NCI-H1436 (cell line): ENCODE results near the gene CCNY.
"Not testable (repeated sequence)": the region's sequence is repeated elsewhere in the genome, so short reads cannot be mapped to it uniquely, and the experiment has no call there.

ENCODE experiments used
- DNase-seq: peaks from one replicate; lab custom pipeline; 2025; lab: John Stamatoyannopoulos, UW

CCNY gene

DNA sequence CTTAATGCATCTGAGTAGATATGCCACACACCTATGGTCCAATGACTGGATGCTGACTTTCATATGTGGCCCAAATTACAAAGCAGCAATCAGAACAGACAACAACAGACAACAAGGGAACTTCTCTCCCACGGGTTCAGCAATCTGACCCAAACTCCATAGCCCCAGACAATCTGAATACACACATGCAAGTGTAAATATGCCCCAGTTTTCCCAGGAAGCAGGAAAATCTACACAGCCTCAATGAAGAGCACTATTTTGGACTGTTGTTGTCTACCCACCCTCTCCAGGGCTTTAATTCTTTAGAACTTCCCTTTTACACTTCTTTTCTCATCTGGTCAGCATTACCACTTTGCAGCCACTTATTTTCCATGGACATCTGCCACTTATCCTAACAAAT is 2.0 kb upstream of the CCNY start:
- DNase-seq: no peak

DNA sequence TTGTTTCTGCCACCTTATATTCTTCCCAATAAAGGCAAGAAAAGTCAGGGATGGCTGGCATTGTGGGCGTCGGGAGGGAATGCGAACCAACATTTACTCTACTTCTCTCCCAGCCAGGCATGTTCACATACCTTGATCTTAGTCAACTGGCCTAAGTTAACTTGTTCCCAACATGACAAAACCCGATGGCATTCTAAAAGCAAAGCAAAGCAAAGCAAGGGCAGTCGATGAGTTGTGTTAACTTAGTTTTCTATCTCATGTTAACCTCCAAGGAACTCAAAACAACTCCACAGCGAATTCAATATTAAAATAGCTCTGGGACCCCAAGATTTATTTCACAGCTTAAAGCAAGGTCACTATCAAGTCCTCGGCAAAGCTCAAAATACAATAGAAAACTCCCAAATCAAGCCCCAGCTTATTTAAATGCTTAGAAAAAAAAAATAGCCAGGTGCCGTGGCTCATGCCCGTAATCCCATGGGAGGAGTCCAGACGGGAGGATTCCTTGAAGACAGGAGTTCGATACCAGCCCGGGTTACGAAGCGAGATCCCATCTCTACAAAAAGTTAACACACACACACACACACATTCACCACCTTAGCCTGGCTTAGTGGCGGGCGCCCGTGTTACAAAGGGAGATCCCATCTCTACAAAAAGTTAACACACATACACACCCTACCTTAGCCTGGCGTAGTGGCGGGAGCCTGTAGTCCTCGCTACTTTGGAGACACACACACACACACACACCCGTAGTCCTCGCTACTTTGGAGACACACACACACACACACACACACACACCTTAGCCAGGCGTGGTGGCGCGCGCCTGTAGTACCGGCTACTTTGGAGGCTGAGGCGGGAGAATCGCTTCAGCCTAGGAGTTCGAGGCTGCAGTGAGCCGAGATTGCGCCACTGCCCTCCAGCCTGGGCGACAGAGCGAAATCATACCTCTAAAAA is 901 bp upstream of the CCNY start:
- DNase-seq: no peak

DNA sequence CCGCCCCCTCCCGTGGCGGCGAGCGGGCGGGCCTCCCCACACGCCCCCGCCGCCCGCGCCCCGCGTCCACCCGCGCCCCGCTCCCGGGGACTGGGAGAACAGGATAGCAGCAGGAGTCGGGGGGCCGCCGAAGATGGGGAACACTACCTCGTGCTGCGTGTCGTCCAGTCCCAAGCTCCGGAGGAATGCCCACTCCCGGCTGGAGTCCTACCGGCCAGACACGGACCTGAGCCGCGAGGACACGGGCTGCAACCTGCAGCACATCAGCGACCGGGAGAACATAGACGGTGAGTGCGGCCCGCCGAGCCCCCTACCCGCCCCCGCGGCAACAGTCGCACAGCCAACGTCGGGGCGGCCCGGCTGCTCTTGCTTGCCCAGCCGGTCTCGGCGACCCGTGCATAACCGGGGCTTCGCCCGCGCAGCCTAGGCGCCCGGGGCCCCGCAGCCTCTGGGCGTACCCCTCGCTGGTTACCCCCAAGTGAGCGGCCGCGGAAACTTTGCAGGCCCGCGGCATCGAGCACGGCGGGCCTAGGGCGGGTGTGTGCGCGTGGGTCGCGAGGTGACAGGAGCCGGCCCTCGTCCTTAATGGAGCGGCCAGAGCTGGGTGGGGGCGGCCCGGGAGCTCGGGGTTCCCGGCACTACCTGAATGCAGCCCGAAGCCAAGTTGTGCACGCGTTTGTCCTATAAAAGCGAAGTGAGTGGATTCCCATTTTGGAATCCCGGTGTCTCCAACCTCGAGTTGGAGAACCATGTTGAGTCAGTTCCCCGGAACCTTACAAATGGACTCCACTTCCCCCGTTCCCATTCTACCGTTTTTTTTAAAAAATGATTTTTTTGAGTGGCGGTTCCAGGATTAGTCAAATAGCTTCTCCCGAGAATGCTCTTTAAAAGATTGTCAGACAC is 863 bp downstream of the CCNY start:
- DNase-seq: no peak

DNA sequence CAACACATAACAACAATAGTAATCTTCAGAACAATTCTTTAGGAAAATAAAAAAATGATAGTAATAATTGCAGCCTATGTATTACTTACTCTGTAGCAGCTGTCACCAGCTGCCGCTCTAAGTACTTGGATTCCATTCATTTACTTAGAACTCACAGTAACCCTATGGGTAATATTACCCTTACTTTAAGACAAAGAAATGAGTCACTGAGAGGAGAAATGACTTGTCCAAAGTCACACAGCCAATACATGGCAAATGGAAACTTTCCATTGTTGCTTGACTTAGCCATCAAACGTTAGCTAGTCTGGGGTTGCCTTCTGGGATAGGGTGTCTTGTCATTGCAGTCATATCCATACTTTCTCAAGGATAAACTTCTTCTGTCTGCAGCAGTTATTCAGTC is 3.6 kb downstream of the CCNY start:
- no peak for DNase-seq

DNA sequence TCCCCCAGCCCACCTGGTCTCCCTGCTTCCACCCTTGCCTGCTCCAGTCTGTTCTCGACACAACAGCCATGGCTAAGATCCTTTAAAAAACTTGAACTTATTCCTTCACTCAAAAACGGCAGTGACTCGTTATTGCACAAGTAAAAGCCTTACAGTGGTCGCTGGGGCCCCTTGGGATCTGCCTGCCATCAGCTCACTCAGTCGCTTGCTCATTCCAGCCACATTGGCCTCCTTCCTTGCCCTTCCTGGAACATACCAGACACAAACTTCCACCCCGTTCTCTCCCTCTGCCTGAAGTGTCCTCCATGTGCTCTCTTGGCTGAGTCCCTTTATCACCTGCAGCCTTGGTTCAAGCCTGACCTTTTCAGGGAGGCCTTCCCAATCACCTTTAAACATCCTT is 4.7 kb downstream of the CCNY start:
- no peak for DNase-seq

DNA sequence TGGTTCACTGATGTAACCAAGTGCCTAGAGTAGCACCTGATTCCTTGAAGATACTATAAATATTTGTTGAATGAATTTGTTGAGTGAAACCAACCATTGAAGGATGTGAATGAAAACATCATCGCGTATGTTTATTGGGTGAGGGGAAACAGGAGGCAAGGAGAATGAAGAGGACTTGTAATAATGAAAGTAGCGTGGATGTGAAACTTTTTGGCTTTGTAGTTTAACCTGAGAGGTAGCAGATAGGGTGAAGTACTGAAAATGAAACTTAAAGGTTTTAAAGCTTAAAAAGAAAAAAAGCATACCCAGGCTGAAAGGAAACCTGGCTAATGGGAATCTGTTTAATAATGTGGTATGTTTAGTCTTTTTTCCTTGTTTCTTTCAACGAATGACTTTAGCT is 5.2 kb downstream of the CCNY start:
- no peak for DNase-seq

DNA sequence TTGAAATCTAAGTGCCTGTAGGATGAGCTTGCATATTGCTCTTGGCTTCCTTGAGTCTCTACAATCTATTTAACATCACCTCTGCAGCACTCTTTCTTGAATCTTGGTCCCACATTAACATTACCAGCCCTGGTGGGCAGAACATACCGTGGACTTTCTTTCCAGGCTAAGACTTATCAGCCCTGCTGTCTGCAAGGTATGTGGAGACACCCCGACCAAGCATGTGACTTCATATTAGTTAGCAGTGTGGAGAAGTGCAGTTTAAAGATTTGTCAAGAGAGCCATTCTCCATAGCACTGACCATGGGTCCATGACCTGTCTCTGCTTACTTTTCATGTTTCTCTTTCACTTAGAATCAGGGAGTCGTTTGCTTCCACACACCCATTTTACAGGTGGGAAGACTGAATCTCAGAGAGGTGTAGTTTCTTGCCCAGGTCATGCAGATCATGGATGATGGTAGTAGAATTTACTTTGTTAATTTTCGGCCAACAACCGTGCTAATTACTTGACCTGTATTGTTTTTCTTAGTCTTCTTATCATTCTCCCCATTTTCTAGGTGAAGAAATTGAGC is 6.0 kb downstream of the CCNY start:
- DNase-seq: no peak

DNA sequence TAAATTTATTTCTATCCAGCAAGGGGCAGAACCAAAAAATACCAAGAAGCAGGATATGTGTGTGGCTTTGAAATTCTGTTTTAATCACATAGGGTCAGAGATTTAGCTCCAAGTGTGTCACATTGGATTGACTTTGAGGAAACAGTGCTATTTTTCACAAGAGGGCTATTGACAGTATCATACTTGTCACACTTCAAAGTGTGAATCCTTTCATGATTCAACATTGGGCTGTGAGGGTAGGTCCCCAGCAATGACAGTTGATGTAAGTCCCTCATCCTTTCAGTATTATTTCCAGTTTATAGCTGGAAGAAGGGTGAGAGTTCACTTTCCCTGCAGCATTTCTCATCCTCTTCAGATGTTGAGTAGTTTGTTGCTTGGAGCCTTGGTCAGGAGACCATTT is 7.4 kb downstream of the CCNY start:
- no peak for DNase-seq

DNA sequence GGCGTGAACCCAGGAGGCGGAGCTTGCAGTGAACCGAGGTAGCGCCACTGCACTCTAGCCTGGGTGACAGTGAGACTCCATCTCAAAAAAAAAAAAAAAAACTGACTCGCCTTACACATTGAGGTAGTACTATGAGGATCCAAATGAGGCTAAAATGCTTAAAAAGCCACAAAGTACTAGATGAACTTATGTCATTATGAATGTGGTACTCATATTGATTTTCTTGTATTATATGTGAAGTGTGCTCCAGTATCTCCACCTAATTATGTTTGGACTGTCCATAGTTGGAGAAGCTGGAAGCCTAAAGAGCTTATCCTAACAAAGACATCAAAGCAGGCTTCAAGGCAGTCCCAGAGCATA is 9.1 kb downstream of the CCNY start:
- DNase-seq: no peak

DNA sequence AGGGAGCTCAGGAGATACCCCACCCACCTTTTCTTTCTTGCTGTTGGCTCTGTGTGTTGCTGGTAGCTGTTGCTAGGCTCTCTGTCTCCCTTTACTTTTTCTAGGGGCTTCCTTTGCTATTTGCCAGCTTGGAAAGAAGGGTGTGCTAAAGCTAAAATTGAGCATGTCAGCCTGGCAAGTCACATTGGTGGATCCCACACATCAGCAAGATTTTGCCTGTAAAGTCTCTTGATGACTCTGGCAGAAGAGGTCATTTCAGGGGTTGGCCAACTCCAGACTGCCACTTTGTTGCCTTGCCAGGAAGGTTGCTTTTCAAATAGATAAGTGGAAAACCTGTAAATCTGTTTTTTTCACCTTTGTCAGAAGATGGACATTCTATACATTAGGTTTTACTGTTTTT is 9.9 kb downstream of the CCNY start:
- no peak for DNase-seq

DNA sequence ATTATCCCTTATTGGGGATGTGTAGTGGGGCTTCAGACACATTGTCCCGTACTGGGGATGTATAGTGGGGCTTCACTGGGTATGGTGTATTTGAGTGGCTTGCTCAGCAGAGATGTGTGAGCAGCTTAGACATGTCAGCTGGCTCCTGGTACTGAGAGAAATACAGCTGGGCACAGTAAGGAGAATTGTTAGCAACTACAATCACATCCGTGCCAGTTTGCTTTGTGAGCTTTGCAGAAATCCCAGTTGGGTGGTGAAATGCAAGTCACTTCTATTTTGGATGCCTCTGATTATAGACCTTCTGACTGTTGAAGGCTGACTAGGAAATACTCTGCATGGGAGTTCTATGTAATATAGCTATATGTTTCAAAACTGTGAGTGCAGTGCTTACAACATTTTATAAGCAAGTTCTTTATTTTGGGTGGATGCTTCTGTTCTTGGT is 10.8 kb downstream of the CCNY start:
- no peak for DNase-seq

DNA sequence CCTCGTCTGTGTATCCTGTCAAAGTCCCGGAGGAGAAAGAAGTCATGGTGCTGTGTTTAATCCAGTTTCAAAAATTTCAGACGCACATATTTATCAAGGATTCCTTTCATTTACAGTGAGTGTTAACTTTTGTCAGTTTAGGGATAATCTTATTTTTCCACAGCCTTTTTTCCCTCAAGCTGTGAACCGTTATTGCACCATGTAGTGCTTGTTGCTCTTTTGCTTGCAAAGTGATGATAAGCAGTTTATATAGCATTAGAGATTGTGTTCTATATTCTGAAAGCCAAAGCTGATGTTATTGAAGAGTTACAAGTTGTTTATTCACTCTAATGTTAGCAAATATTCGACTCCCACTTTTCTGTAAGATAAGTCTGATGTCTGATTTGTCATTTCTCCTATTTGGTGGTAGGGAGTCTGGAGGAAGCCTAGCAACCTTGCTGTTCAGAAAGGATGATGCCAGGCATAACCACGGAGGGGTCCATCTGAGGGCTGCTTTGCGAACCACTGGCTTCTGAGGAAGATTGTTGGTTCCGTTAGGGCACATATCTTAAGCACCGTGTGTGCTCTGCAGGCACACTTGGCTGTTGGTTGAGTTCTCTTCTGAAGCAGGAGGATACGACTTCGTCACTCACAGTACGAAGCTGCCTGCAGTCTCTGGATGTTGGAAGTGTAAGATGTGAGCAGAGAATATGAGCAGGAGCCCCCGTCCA is 11.7 kb downstream of the CCNY start:
- DNase-seq: no peak

DNA sequence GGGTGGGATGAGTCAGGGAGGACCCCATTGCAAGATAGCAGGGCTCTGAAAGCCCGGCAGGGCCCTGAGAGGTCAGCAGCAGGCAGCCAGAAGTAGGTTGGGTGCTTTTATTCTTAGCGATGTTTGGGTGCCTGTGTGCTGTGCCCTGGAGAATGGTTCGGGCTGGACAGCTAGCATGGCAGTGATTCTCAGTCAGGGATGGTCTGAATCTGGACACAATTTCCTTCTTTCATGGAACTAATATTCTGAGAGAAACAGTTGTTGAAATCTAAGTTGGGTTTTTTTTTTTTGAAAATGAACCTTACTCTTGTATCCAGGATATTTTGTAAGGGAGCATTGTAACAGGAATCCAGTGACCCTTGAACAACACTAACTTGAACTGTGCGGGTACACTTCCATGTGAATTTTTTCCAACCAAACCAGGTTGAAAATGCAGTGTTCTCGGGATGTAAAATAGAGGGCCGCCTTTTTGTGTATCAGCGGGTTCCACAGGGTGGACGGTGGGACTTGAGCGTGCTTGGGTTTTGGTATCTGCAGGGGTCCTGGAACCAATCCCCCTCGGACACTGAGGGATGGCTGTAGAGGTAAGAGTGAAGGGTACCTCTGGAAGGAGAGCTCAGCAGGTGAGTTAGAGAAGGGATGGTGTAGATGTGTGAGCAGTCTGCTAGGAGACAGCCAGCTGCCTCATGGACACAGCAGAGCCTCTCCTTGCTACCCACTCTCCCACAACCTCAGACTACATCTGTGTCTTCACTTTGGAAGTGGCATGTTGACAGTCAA is 12.5 kb downstream of the CCNY start:
- no peak for DNase-seq

DNA sequence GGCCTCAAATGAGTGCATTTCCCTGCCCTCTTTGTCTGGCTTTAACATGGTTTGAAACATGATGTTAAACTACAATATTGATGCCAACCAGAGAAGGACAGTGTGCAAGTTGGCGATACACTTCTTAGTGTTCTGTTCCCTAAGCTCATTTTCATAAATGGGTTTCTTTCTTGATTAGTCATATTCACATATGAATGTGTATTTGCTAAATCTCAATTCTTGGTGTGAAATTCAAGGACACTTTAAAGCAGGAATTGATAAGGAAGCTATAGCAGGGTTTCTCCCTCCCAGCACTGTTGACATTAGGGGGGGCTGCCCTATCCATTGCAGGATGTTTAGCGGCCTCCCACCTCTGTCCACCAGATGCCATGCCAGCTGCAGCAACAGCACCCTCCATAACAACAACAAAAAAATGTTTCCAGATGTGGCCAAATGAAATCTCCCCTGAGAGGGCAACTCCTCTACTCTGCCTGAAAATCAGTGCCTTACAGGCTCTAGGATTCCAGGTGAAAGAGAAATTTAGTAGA is 13.1 kb downstream of the CCNY start:
- DNase-seq: no peak

DNA sequence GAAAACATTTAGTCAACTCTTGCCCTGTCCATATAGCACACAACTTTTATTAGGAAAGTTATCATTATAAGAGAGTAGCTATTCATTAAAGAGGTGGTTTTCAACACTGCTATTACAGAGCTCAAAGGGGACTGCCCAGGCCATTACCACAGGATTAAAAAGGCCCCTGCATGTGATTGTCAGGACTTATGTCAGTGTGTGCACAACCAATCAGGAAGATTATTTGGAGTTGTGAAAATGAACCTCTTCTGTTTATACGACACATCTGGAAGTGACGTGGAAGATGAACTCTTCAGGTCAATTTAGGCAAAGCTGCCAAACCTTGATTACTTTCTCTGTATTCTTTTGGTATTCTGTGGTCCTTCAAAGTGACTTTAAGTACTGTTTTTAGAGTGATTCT is 14.7 kb downstream of the CCNY start:
- DNase-seq: no peak

DNA sequence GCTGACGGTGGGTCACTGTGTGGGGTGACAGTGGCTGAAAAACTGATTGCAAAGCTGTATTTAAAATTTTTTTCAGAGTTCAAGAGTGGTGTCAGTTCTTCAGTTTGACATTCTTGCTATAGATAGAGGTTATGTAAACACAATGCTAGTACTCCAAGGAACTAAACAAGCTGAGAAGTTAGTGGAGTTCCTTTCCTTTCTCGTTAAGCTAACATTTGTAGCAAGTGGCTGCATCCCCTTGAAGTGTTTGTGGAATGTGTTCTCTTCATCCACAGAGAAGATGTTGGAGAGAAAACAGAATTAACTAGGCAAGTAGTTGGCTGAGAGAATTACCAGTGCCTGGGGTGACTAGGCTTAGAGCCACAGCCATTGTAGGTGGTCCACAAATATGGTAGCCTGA is 15.8 kb downstream of the CCNY start:
- DNase-seq: no peak

DNA sequence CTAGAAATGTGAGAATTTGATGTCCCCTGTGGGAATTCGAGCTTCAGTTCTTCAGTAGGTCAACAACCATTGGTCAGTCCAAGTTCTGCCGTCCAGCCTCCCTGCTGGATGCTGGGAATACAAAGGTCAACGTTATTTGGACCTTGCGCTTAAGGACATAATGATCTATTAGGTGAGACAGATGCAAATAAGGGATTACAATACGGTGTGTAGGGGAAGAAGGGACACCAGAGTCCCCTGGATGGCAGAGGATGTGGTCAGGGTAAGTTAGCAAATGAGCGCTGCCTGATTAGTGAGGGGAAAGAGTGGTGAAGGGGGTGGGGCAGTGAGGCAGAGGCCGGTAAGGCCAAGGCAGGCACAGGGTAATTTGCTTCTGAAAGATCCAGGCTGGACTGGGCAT is 16.2 kb downstream of the CCNY start:
- DNase-seq: no peak

DNA sequence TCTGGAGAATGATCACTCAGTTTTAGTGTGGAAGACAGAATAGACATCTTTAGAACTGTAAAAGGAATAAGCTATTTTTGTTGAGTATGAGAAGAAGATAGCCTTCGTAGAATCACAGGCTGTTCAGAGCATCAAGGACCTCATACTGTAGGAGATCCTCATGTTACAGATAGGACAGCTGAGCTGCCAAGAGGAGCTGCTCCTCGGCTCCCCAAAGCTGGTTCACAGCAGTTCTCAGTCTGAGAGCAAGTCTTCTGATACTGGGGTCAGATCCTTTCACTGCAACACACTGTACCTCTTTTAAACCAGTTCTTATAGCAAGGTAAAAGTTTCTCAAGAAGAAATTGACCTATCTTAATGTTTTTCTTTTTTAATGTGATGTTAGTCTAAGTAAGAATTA is 17.1 kb downstream of the CCNY start:
- DNase-seq: no peak

DNA sequence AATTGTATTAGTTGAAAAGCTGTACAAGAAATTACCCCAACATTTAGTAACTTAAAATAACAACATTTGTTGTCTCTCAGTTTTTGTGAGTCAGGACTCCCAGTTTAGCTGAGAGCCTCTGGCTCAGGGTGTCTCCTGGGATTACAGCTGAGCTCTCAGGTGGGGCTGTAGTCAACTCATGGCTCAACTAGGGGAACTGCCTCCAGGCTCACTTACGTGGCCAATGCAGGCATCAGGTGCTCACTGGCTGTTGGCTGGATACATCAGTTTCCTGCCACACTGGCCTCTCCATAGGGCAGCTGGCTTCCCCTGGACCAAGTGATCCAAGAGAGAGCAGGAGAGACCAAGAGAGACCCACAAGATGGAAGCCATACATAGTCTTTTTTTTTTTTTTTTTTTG is 17.5 kb downstream of the CCNY start:
- no peak for DNase-seq

DNA sequence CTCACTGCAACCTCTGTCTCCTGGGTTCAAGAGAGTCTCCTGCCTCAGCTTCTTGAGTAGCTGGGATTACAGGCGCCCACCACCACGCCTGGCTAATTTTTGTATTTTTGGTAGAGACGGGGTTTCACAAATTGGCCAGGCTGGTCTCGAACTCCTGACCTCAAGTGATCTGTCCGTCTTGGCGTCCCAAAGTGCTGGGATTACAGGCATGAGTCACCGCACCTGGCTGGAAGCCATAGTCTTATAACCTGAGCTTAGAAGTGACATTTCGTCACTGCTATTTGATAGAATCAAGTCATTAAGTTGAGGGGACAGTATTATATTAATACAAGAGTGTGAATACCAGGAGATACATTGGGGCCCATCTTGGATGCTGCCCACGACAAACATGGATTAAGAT is 17.9 kb downstream of the CCNY start:
- not testable (repeated sequence) for DNase-seq
